ENCODE measurements around the gene TFF3.
"Not testable (repeated sequence)": the region's sequence is repeated elsewhere in the genome, so short reads cannot be mapped to it uniquely, and the experiment has no call there.

Gene TFF3

GRCh38 chr21:42297377-42297776 lies 17.8 kb downstream of the TFF3 start:
- no peak for DNase-seq (ENCODE audit: low spot score)
- no peak for TF ChIP-seq CTCF (IDR thresholded peaks at IDR 0.05; ENCODE audit: borderline replicate concordance, control extremely low read depth, extremely low read depth, insufficient read depth, missing control alignments)
- in situ Hi-C loops (cut with MboI; ENCODE audit: low sequenced_read_pairs, unreplicated experiment): no loop called here

GRCh38 chr21:42296501-42296900 lies 18.7 kb downstream of the TFF3 start:
- in situ Hi-C loops (cut with MboI; ENCODE audit: low sequenced_read_pairs, unreplicated experiment): no loop called here
- DNase-seq (ENCODE audit: low spot score): no peak
- no peak for TF ChIP-seq CTCF (IDR thresholded peaks at IDR 0.05; ENCODE audit: borderline replicate concordance, control extremely low read depth, extremely low read depth, insufficient read depth, missing control alignments)

GRCh38 chr21:42295845-42296244 lies 19.4 kb downstream of the TFF3 start:
- in situ Hi-C loops (cut with MboI; ENCODE audit: low sequenced_read_pairs, unreplicated experiment): no loop called here
- no peak for TF ChIP-seq CTCF (IDR thresholded peaks at IDR 0.05; ENCODE audit: borderline replicate concordance, control extremely low read depth, extremely low read depth, insufficient read depth, missing control alignments)
- DNase-seq (ENCODE audit: low spot score): no peak

- in situ Hi-C loops (cut with MboI; ENCODE audit: low sequenced_read_pairs, unreplicated experiment): no loop called here
- DNase-seq (ENCODE audit: low spot score): no peak
- TF ChIP-seq CTCF (IDR thresholded peaks at IDR 0.05; ENCODE audit: borderline replicate concordance, control extremely low read depth, extremely low read depth, insufficient read depth, missing control alignments): no peak
Observed at GRCh38 chr21:42294273-42294880, 20.8 kb downstream of the TFF3 start.

- TF ChIP-seq CTCF (IDR thresholded peaks at IDR 0.05; ENCODE audit: borderline replicate concordance, control extremely low read depth, extremely low read depth, insufficient read depth, missing control alignments): no peak
- in situ Hi-C loops (cut with MboI; ENCODE audit: low sequenced_read_pairs, unreplicated experiment): no loop called here
- no peak for DNase-seq (ENCODE audit: low spot score)
Observed at GRCh38 chr21:42293649-42294272, 21.4 kb downstream of the TFF3 start.

- in situ Hi-C loops (cut with MboI; ENCODE audit: low sequenced_read_pairs, unreplicated experiment); DNase-seq (ENCODE audit: low spot score): not testable (repeated sequence)
Observed at GRCh38 chr21:42292563-42293142, 22.6 kb downstream of the TFF3 start.

Measured in GM13976 (cell line).